HL-60 (cell line): ENCODE data around the gene TSTD2.

ENCODE experiments used
- GABPA ChIP-seq: IDR thresholded peaks from 2 replicates; pipeline ENCODE4 v1.6.1; 2012; ENCODE audit warnings: low read depth
- TF ChIP-seq, protein P1 (sequence below): IDR thresholded peaks from one replicate; pipeline ENCODE4 v1.5.1; 2011; ENCODE audit warnings: low read length, control low read depth, inconsistent platforms; ENCODE audit not compliant: insufficient read depth

DNA sequence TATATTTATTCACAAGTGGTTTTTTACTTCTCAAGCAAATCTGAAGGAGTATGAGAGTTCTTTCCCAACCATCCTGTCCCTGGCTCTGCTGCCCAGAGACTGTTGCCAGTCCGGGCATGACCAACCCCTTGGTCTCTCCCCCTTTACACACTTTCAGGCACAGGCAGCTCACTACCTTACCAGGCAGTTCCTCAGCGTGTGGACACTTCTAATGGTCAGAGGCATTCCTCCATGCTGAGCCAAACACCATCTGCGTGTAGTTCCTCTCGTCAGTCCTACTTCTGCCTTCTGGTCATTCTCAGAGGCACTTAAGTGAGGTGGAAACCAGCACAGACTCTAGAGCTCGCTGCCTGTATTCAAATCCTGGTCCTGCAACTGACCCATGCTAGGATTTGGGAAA lies 56.1 kb downstream of the TSTD2 start:
- TF ChIP-seq, protein P1, sequence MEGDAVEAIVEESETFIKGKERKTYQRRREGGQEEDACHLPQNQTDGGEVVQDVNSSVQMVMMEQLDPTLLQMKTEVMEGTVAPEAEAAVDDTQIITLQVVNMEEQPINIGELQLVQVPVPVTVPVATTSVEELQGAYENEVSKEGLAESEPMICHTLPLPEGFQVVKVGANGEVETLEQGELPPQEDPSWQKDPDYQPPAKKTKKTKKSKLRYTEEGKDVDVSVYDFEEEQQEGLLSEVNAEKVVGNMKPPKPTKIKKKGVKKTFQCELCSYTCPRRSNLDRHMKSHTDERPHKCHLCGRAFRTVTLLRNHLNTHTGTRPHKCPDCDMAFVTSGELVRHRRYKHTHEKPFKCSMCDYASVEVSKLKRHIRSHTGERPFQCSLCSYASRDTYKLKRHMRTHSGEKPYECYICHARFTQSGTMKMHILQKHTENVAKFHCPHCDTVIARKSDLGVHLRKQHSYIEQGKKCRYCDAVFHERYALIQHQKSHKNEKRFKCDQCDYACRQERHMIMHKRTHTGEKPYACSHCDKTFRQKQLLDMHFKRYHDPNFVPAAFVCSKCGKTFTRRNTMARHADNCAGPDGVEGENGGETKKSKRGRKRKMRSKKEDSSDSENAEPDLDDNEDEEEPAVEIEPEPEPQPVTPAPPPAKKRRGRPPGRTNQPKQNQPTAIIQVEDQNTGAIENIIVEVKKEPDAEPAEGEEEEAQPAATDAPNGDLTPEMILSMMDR: no peak
- no peak for TF ChIP-seq GABPA
